IMR-90 (cell line): Measurements from ENCODE around the gene FGFR4. TPM values are rescaled to one million over a fixed set of nuclear protein-coding genes. Genes with fewer than 3 reads are reported as not detected.

ENCODE experiments used
- ATAC-seq: fragments of 200-7000 bp; cut with Tn5 transposase; 2 replicates; pipeline ENCODE4 v1.9.1; 2020; ENCODE audit warnings: low read depth, mild to moderate bottlenecking, moderate library complexity
- BruUV-seq: library from RNA; stranded (reverse); fragments of 400-500 nt; replicated peaks from 2 replicates; lab custom pipeline; 2021; lab: Mats Ljungman, UMichigan
- CTCF ChIA-PET: fragments of 300-600 bp; formaldehyde crosslinking; extraction: SDS; loops from one replicate; lab custom pipeline; 2021; ENCODE audit warnings: antibody characterized with exemption; lab: Yijun Ruan, JAX
- POLR2A ChIA-PET: fragments of 300-600 bp; sonication (Branson Sonifier 250); formaldehyde crosslinking; loops from one replicate; lab custom pipeline; 2022; ENCODE audit warnings: antibody characterized with exemption; ENCODE audit not compliant: unreplicated experiment; lab: Charles Lee
- DNase-seq: peaks from one replicate; pipeline ENCODE4 v3.0.0; 2013
- H2AFZ ChIP-seq: replicated peaks from 2 replicates; pipeline ENCODE3; 2013; ENCODE audit warnings: low read length, mild to moderate bottlenecking; ENCODE audit not compliant: poor library complexity
- H2AK5ac ChIP-seq: 2 replicates; pipeline ENCODE4 v1.6.1; 2013; ENCODE audit warnings: low read depth, low read length, inconsistent platforms
- H2AK9ac ChIP-seq: replicated peaks from 2 replicates; pipeline ENCODE3; 2013; ENCODE audit warnings: mild to moderate bottlenecking, low read depth, low read length, moderate library complexity; ENCODE audit not compliant: poor library complexity
- H2BK120ac ChIP-seq: 2 replicates; pipeline ENCODE4 v1.6.1; 2013; ENCODE audit warnings: low read depth, low read length, inconsistent platforms
- H2BK15ac ChIP-seq: 3 replicates; pipeline ENCODE4 v1.6.1; 2013; ENCODE audit warnings: low read depth, low read length, inconsistent platforms
- H2BK20ac ChIP-seq: 2 replicates; pipeline ENCODE4 v1.6.1; 2013; ENCODE audit warnings: low read depth, mild to moderate bottlenecking, inconsistent platforms, low read length, moderate library complexity
- H2BK5ac ChIP-seq: 2 replicates; pipeline ENCODE4 v1.6.1; 2013; ENCODE audit warnings: mild to moderate bottlenecking, low read depth, low read length, inconsistent platforms; ENCODE audit not compliant: poor library complexity, severe bottlenecking
- H3K14ac ChIP-seq: replicated peaks from 2 replicates; pipeline ENCODE4 v1.6.1; 2013; ENCODE audit warnings: low read depth, low read length, inconsistent platforms
- H3K18ac ChIP-seq: 2 replicates; pipeline ENCODE4 v1.6.1; 2013; ENCODE audit warnings: low read depth, low read length, control low read depth
- H3K23ac ChIP-seq: 2 replicates; pipeline ENCODE4 v1.6.1; 2013; ENCODE audit warnings: low read depth, low read length, inconsistent platforms
- H3K27ac ChIP-seq: 2 replicates; pipeline ENCODE4 v1.5.1; 2013; ENCODE audit warnings: mild to moderate bottlenecking, control low read depth, low read length; ENCODE audit not compliant: insufficient read depth
- H3K27me3 ChIP-seq: 2 replicates; pipeline ENCODE4 v1.6.1; 2013; ENCODE audit warnings: low read length; ENCODE audit not compliant: control insufficient read depth, insufficient read depth
- H3K36me3 ChIP-seq: 2 replicates; pipeline ENCODE4 v1.6.1; 2013; ENCODE audit warnings: low read length, mixed read lengths; ENCODE audit not compliant: control insufficient read depth, insufficient read depth
- H3K4ac ChIP-seq: 2 replicates; pipeline ENCODE4 v1.6.1; 2013; ENCODE audit warnings: low read depth, low read length, inconsistent platforms
- H3K4me1 ChIP-seq: 2 replicates; pipeline ENCODE4 v1.6.1; 2013; ENCODE audit warnings: low read length, mixed read lengths; ENCODE audit not compliant: control insufficient read depth, insufficient read depth
- H3K4me2 ChIP-seq: 2 replicates; pipeline ENCODE4 v1.6.1; 2013; ENCODE audit warnings: low read depth, mild to moderate bottlenecking, control low read depth, low read length, moderate library complexity
- H3K4me3 ChIP-seq: 2 replicates; pipeline ENCODE4 v1.5.1; 2013; ENCODE audit warnings: low read depth, mild to moderate bottlenecking, control low read depth, low read length, moderate library complexity; ENCODE audit not compliant: insufficient read depth
- H3K56ac ChIP-seq: 2 replicates; pipeline ENCODE4 v1.6.1; 2013; ENCODE audit warnings: low read length, inconsistent platforms; ENCODE audit not compliant: insufficient read depth; ENCODE audit errors: extremely low read depth
- H3K79me1 ChIP-seq, 2 experiments: 2 replicates each; pipeline ENCODE4 v1.6.1; 2013; ENCODE audit warnings: low read length in 2 of 2, inconsistent platforms in 1 of 2, low read depth in 1 of 2
- H3K9ac ChIP-seq: 2 replicates; pipeline ENCODE4 v1.6.1; 2013; ENCODE audit warnings: low read depth, low read length, control low read depth
- H3K9me1 ChIP-seq: 2 replicates; pipeline ENCODE4 v1.6.1; 2013; ENCODE audit warnings: low read length, inconsistent platforms; ENCODE audit not compliant: insufficient read depth
- H3K9me3 ChIP-seq: 2 replicates; pipeline ENCODE4 v1.6.1; 2013; ENCODE audit warnings: low read length; ENCODE audit not compliant: control insufficient read depth, insufficient read depth
- H4K20me1 ChIP-seq: 2 replicates; pipeline ENCODE4 v1.6.1; 2013; ENCODE audit warnings: low read length, inconsistent platforms; ENCODE audit not compliant: insufficient read depth
- H4K5ac ChIP-seq: 2 replicates; pipeline ENCODE4 v1.6.1; 2013; ENCODE audit warnings: mild to moderate bottlenecking, low read depth, low read length, control low read depth
- H4K8ac ChIP-seq, 2 experiments: 2 replicates each; pipeline ENCODE4 v1.6.1; 2013; ENCODE audit warnings: low read depth in 2 of 2, low read length in 2 of 2, control low read depth in 1 of 2, inconsistent platforms in 1 of 2
- H4K91ac ChIP-seq: 2 replicates; pipeline ENCODE4 v1.6.1; 2013; ENCODE audit warnings: low read depth, low read length, inconsistent platforms; ENCODE audit not compliant: insufficient read depth
- BHLHE40 ChIP-seq: fragments of 150-350 bp; IDR thresholded peaks from 2 replicates; pipeline ENCODE4 v1.6.1; 2016; ENCODE audit warnings: mild to moderate bottlenecking, low read depth, low read length
- CEBPB ChIP-seq: IDR thresholded peaks from 2 replicates; pipeline ENCODE4 v1.6.1; 2012; ENCODE audit warnings: low read depth, low read length, improper control_type of control experiment
- FOS ChIP-seq: fragments of 150-350 bp; IDR thresholded peaks from 2 replicates; pipeline ENCODE4 v1.6.1; 2016; ENCODE audit warnings: low read depth, low read length
- MAFK ChIP-seq: IDR thresholded peaks from 2 replicates; pipeline ENCODE4 v1.6.1; 2012; ENCODE audit warnings: low read depth, low read length, improper control_type of control experiment
- MAZ ChIP-seq: IDR thresholded peaks from 2 replicates; pipeline ENCODE4 v1.6.1; 2012; ENCODE audit warnings: low read depth, mild to moderate bottlenecking, low read length, improper control_type of control experiment, moderate library complexity, borderline replicate concordance
- MXI1 ChIP-seq: IDR thresholded peaks from 2 replicates; pipeline ENCODE4 v1.6.1; 2012; ENCODE audit warnings: low read depth, mild to moderate bottlenecking, low read length, moderate library complexity, borderline replicate concordance
- NFE2L2 ChIP-seq: fragments of 150-350 bp; IDR thresholded peaks from 2 replicates; pipeline ENCODE4 v1.6.1; 2016; ENCODE audit warnings: low read depth, mild to moderate bottlenecking, low read length
- POLR2A ChIP-seq: IDR thresholded peaks from 2 replicates; pipeline ENCODE4 v1.6.1; 2012; ENCODE audit warnings: mild to moderate bottlenecking, low read depth, low read length
- RAD21 ChIP-seq: IDR thresholded peaks from 2 replicates; pipeline ENCODE4 v1.6.1; 2012; ENCODE audit warnings: low read length, improper control_type of control experiment
- RFX5 ChIP-seq: IDR thresholded peaks from 2 replicates; pipeline ENCODE4 v1.8.0; 2012; ENCODE audit warnings: low read depth, mild to moderate bottlenecking, low read length, moderate library complexity
- SMC3 ChIP-seq: fragments of 150-350 bp; IDR thresholded peaks from 2 replicates; pipeline ENCODE4 v1.6.1; 2016; ENCODE audit warnings: low read depth, mild to moderate bottlenecking, antibody characterized with exemption, low read length, moderate library complexity
- WGBS, 2 experiments: methylation state at CpG; one replicate each; pipeline versions ENCODE4 v1.1.5 to v1.1.7; 2013; ENCODE audit warnings: missing lambda C conversion rate in 2 of 2; ENCODE audit not compliant: insufficient read length in 1 of 2; ENCODE audit errors: extremely low coverage in 2 of 2; 5-methylcytosine and 5-hydroxymethylcytosine counted together
- dilution Hi-C: fragments of 300-500 bp; cut with HindIII; formaldehyde crosslinking; loops from one replicate; pipeline ENCODE4 v1.14.3; 2018; ENCODE audit warnings: low sequenced_read_pairs; ENCODE audit not compliant: unreplicated experiment
- in situ Hi-C: fragments of 300-500 bp; cut with MboI; formaldehyde crosslinking; loops from 3 replicates; pipeline ENCODE4 v1.14.3; 2019; ENCODE audit warnings: low sequenced_read_pairs, inconsistent platforms, mixed read lengths
- intact Hi-C: fragments of 100-400 bp; cut with micrococcal nuclease; formaldehyde crosslinking; loops from 2 replicates; pipeline ENCODE4 v1.10.0; 2022
- polyA plus RNA-seq, 3 experiments: library from polyadenylated mRNA; depleted of rRNA; stranded (reverse); fragments of >200 nt; gene quantifications; 2 replicates each; pipeline ENCODE4 v1.2.3, GENCODE V29; 2012; ENCODE audit warnings: low replicate concordance in 1 of 3
- total RNA-seq: library from RNA; depleted of rRNA; stranded (reverse); fragments of >200 nt; gene quantifications from 2 replicates; pipeline ENCODE4 v1.2.3, GENCODE V29; 2012
- TF ChIP-seq, protein P1 (sequence below): fragments of 150-350 bp; IDR thresholded peaks from 2 replicates; pipeline ENCODE4 v1.6.1; 2016; ENCODE audit warnings: low read depth, mild to moderate bottlenecking, low read length, moderate library complexity, borderline replicate concordance
- TF ChIP-seq, protein P2 (sequence below): fragments of 150-350 bp; IDR thresholded peaks from 2 replicates; pipeline ENCODE4 v1.6.1; 2017; ENCODE audit warnings: mild to moderate bottlenecking, antibody characterized with exemption, low read length, low read depth

FGFR4 gene
- total and polyA plus RNA-seq, 2 of the 4 experiments (the other 2 are of a cell fraction): 0.90 to 2.4 TPM

DNA sequence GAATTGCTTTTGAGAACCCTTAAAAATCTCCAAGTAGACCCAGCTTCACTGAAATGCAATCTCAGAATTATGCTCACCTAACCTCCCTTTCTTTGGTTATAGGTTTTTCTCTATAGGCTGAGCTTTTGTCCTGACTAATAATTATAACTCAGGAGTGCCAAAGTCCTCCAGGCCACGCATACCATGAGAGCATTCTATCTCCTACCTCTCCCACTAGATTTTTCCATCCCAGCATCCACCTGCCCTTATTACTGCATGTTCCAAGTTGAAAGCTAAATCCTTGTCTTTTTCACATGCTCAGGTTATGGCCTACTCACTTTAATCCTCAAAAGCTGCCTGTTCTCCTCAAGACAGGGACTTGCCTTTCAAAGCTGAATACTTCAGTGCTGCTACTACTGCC is 42.1 kb upstream of the FGFR4 start:
- ATAC-seq: no peak
- TF ChIP-seq, protein P1, sequence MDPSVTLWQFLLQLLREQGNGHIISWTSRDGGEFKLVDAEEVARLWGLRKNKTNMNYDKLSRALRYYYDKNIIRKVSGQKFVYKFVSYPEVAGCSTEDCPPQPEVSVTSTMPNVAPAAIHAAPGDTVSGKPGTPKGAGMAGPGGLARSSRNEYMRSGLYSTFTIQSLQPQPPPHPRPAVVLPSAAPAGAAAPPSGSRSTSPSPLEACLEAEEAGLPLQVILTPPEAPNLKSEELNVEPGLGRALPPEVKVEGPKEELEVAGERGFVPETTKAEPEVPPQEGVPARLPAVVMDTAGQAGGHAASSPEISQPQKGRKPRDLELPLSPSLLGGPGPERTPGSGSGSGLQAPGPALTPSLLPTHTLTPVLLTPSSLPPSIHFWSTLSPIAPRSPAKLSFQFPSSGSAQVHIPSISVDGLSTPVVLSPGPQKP: no peak
- TF ChIP-seq FOS: no peak
- no peak for TF ChIP-seq SMC3
- no peak for TF ChIP-seq NFE2L2
- TF ChIP-seq BHLHE40: no peak
- no peak for TF ChIP-seq CEBPB
- TF ChIP-seq RFX5: no peak
- TF ChIP-seq MXI1: no peak
- TF ChIP-seq, protein P2, sequence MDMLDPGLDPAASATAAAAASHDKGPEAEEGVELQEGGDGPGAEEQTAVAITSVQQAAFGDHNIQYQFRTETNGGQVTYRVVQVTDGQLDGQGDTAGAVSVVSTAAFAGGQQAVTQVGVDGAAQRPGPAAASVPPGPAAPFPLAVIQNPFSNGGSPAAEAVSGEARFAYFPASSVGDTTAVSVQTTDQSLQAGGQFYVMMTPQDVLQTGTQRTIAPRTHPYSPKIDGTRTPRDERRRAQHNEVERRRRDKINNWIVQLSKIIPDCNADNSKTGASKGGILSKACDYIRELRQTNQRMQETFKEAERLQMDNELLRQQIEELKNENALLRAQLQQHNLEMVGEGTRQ: no peak
- no peak for TF ChIP-seq RAD21
- TF ChIP-seq MAFK: no peak
- no peak for TF ChIP-seq POLR2A
- TF ChIP-seq MAZ: no peak
- Histone ChIP-seq H4K5ac (no peak overlapping the region), H2BK5ac (no peak overlapping the region), H3K18ac (no peak overlapping the region), H2BK15ac (no peak overlapping the region), H3K36me3 (peaks cover 29% of the 10 kb centered on the region), H3K9me3 (no peaks in the 10 kb centered on the region), H4K91ac (no peak overlapping the region), H3K4ac (no peak overlapping the region), H3K79me1 (peaks cover 8 to 9% of the 10 kb centered on the region in 2 experiments; a peak in 3 of 4 replicates), H3K27ac (no peak overlapping the region), H3K4me2 (no peak overlapping the region), H4K8ac (no peak overlapping the region), H3K56ac (no peak overlapping the region), H2AK9ac (no peak overlapping the region), H3K23ac (no peak overlapping the region), H3K9ac (no peak overlapping the region), H4K20me1 (no peaks in the 10 kb centered on the region; the same call in 1 of the 2 replicates), H3K4me3 (no peak overlapping the region), H3K4me1 (peaks cover 2% of the 10 kb centered on the region), H3K27me3 (no peaks in the 10 kb centered on the region), H2AFZ (no peak overlapping the region), H3K9me1 (peaks cover 5% of the 10 kb centered on the region), H2BK120ac (no peak overlapping the region), H2BK20ac (no peak overlapping the region), H3K14ac (no peak overlapping the region), H2AK5ac (no peak overlapping the region)
- ChIA-PET CTCF (no interaction called here), POLR2A (no interaction called here)
- in situ Hi-C loops: no loop called here
- BruUV-seq: no TSS peak
- DNase-seq: no peak
- dilution Hi-C loops: no loop called here
- WGBS, 2 experiments: 86% methylated on average over 1 of the region's 1 CpG; no CpG with 5 or more reads in 1 of the 2 experiments
- intact Hi-C loops: no loop called here
